ENCODE results near the gene RECK.
"Not testable (repeated sequence)": the region's sequence is repeated elsewhere in the genome, so short reads cannot be mapped to it uniquely, and the experiment has no call there.

RECK gene

GRCh38 chr9:36141761-36142160 lies 105.0 kb downstream of the RECK start:
- no peak for DNase-seq

DNA sequence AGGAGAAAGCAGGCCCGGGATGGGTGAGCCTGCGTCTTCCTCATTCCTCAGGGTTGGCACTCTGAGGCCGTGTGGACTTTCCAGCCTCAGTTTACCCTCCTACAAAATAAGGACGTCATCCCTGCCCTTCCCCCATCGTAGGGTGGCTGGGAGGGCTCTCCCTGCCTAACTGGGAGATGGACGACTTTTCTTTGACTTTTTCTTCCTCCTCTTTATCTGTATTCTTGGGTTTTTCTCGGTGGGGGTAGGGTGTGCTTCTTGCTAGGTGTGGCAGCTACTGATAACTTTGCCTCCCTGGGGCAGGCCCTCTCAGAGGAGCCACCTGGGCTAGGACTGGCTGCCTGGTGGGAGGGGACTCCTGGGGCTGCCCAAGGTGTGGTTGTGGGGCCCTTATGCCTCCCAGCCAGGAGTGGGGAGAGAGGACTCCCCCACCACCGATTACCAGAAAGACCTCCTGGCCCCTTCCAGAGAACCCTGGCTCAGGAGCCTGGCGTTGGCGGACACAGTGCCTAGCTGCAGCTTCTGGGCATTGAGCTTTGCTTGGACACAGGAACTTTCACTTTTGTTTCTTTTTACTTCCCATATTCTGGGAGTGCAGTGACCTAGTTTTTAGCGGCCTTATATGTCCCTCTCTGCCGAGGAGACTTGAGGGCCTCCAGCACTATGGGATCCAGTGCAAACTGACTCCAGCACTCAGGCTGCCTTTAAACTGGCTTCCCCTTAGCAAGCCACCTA lies 106.0 kb downstream of the RECK start:
- DNase-seq: no peak

DNA sequence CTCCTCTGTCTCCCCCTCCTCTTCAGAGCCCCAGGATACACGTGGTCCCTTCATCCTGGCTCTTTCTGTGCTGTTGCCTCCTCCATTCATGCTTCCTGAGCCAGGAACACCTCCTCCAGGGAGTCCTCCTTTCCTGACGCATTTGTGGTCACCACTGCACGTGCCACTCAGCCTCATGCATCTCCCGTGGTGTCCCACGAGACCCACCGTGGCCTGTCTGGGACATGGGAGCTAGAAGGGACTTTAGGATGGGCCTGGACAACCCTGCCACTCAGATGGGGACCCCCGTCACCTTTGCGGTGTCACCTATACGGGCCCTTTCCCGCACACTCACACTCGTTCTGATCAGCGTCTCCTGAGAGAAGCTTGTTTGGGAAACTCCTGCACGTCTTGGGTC lies 106.5 kb downstream of the RECK start:
- no peak for DNase-seq

- DNase-seq: peak; percentile 46
These were observed 107.9 kb downstream of the RECK start for GRCh38 chr9:36144309-36145232.

- no peak for DNase-seq
These were observed 109.3 kb downstream of the RECK start for GRCh38 chr9:36145970-36146369.

- DNase-seq: no peak
These were observed 109.9 kb downstream of the RECK start for GRCh38 chr9:36146651-36147050.

DNA sequence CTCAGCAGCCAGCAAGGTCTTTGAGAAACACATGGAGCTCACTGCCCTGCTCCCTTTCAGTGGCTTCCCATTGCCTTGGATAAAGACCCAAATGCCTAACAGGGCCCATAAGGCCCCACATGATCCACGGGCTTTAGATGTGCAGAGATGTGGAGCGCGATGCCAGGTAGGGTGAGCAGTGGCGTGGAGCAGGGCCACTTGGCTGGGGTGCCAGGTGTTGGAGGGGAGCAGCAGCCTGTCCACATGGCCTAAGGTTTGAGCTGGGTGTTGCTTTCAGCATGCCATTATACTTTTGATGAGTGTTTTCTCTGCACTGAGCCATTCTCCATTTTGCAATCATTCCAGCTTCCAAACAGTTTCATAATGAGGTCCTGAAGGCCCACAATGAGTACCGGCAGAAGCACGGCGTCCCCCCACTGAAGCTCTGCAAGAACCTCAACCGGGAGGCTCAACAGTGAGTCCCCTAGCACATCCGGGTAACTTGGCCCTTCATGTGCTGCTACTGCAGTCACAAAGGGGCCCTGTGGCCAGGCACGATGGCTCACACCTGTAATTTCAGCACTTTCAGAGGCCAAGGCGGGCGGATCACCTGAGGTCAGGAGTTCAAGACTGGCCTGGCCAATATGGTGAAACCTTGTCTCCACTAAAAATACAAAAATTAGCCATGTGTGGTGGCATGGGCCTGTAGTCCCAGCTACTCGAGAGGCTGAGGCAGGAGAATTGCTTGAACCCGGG lies 110.9 kb downstream of the RECK start:
- no peak for DNase-seq

DNA sequence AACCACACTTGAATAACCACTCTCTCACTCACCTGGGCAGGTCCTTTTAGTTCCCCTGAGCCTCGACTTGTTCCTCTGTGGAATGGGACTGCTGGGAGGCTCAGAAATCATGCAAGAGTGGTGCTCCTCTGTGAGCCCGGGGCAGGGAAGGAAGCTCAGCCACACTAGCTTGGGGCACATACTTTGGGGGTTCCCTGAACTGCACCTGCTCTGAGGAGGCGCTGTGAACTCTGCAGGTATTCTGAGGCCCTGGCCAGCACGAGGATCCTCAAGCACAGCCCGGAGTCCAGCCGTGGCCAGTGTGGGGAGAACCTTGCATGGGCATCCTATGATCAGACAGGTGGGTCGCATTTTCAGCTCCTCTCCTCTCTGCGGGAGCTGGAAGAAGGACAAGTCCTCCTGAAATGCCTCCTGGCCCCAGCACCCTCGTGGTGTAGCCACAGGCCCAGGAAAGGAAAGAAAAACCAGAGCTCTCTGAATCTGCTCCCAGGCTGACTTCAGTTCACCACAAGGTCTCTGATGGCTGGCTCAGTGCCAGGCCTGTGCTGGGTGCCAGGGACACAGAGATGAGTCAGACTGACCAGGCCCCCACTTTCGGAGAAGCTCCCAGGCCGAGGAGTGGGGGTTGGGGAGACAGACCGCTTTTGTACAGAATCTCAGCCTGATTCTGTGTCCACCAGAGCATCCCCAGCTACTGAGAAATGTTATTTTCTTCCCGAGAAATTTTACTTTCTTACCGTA lies 111.8 kb downstream of the RECK start:
- DNase-seq: peak; percentile 84

GRCh38 chr9:36149197-36149596 lies 112.5 kb downstream of the RECK start:
- DNase-seq: no peak

DNA sequence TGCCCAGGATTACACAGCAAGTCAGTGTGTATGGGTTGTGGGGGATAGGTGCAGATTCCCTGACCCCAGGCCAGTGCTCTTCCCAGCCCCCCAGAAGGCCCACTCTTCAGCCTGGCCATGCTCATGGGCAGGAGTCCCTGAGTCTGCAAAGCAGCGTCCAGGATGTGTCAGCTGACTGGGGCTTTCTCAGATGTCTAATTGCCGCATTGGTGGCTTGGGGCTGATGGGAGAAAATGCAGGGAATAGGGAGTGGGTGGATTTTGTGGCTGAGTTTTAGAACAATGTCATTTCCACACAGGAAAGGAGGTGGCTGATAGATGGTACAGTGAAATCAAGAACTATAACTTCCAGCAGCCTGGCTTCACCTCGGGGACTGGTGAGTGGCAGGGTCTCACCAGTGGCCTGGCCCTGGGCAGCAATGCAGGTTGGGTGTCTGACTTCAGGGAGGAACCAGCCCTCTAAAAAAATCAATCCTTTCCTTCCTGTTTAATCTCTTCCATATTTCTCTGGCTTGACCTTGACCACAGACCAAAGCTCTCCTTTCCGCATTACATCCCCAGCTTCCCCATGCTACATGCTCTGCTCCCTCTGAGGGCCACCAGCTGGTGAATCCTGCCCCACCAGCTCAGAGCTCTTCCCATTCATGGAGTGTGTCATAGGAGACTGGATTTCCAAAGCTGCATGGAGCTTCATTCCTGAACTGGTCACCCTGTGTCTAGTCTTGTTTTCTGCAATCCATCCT lies 114.0 kb downstream of the RECK start:
- DNase-seq: no peak

DNA sequence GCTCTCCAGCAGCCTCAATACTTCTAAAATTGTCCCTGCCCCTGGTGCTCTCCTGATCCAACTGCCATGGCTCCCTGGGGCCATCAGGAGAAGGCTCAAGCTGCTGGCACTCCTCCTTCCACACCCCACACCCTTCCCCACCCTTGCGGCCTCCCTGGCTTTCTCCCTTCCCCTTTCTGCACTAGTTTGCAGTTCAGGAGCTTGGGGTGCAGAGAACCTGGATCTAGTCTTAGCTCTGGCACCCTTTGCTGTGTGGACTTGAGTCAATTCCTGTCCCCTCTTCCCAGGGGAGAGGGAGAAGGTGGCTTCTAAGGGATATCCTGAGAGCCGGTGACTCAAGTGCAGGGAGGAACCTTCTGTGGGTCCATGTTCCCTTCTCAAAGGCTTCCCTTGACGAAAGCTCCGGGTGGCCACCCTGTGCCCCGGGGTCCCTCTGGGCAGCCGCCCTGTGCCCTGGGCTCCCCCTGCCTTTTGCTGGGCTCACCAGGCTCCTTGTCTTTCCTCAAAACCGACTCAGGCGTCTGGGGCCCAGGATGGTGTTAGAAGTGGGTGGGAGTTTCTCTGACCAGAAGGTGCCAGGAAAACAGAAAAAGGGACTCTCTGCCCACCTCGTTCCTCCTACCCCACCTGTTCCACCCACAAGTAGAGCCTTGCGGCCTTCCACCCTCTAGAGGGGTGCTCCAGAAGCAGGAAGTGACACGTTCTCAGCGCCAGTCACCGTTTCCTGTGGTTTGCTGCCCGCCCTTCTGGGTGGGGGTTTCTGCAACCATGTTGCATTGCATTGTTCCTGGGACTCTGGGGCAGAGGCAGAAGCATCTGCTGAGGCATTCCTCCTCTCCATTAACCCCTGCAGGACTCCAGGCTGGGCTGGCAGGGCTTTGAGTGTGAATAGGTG lies 114.8 kb downstream of the RECK start:
- peak; percentile 90 for DNase-seq

GRCh38 chr9:36152741-36153438 lies 116.2 kb downstream of the RECK start:
- no peak for DNase-seq

- no peak for DNase-seq
These were observed 117.0 kb downstream of the RECK start for GRCh38 chr9:36153746-36154145.

DNA sequence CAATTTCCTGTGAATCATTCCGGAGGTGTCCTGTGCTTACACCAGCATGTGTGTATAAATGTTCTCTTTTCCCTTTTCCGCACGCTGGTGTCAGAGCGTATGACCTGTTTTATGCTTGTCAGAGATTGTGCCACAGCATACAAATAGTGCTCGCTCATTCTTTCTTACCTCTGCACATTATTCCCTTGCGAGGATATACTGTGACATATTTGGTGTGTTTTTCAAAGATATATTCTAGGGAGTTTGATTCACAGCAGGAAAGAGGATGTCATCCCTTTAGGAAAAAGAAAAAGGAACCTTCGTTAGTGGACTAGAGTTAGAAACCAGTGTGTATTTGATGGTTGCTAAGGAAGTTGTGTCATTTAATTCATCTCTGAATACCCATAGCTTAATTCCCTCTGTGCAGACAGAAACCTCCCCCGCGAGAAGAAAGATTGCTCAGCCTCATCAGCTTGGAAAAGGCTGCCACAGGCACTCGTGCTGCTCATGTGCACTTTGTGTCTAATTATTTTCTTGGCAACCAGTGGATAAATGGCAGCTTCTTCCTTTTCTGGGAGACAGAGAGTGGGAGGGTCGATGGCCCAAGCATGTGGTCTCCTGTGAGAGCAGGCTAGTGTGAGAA lies 117.7 kb downstream of the RECK start:
- peak; percentile 19 for DNase-seq

DNA sequence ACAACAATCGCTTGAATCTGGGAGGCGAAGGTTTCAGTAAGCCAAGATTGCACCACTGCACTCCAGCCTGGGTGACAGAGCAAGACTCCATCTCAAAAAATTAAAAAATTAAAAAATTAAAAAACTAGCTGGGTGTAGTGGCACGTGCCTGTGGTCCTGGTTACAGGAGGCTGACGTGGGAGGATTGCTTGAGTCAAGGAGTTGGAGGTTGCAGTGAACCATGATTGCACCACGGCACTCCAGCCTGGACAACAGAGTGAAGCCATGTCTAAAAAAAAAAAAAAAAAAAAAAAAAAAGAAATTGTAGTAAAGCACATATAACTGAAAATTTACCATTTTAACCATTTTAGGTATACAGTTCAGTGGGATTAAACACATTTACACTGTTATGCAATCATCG lies 119.4 kb downstream of the RECK start:
- DNase-seq: no peak

DNA sequence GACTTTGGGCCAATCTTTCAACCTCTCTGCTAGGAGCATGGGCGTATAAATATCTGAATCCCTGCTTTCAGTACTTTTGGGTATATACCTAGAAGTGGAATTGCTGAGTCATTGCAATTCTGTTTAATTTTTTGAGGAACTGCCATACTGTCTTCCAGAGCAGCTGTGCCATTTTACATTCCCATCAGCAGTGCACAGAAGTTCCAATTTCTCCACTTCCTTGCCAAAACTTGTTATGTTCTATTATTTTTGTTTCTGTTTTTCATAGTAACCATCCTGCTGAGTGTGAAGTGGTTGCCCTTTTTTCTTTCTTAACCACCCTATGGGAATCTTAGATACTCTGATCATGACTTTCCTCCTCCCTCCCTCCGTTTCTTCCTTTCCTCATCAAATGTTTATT lies 121.4 kb downstream of the RECK start:
- no peak for DNase-seq

DNA sequence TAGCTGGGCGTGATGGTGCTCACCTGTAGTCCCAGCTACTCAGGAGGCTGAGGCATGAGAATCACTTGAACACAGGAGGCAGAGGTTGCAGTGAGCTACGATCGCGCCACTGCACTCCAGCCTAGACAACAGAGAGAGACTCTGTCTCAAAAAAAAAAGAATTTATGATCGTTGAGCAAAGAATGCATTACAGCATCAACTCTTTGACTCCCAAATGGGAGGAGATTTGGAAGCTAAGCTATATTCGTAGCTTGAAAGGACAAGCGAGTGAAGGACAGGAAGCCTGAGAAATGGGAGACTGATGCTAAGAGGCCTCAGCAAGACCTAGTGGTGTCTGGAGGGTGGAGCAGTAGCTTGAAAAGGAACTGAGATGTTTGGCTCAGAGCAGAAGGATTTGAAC lies 122.2 kb downstream of the RECK start:
- no peak for DNase-seq

DNA sequence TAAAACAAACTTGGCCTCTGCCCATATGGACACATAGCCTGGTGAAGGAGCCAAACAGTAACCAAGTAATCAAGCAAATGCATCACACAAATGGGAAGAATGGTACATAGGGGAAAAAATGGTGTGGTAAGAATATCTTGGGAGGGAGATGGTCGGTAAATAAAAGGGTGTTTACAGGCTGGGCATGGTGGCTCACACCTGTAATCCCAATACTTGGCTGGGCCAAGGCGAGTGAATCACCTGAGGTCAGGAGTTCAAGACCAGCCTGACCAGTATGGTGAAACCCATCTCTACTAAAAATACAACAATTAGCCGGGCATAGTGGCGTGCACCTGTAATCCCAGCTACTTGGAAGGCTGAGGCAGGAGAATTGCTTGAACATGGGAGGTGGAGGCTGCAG lies 122.8 kb downstream of the RECK start:
- not testable (repeated sequence) for DNase-seq

DNA sequence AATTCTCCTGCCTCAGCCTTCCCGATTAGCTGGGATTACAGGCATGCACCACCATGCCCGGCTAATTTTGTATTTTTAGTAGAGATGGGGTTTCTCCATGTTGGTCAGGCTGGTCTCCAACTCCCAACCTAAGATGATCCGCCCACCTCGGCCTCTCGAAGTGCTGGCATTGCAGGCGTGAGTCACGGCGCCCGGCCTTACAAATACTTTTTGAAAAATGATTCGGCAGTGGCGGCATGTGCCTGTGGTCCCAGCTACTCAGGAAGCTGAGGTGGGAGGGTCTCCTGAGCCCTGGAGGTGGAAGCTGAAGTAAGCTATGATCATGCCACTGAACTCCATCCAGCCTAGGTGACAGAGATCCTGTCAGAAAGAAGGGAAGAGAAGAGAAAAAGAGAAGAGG lies 123.4 kb downstream of the RECK start:
- not testable (repeated sequence) for DNase-seq

- no peak for DNase-seq
These were observed 124.5 kb downstream of the RECK start for GRCh38 chr9:36161187-36161586.
